ENCODE data around the gene MRLN.
"Not testable (repeated sequence)": the region's sequence is repeated elsewhere in the genome, so short reads cannot be mapped to it uniquely, and the experiment has no call there.

DNA sequence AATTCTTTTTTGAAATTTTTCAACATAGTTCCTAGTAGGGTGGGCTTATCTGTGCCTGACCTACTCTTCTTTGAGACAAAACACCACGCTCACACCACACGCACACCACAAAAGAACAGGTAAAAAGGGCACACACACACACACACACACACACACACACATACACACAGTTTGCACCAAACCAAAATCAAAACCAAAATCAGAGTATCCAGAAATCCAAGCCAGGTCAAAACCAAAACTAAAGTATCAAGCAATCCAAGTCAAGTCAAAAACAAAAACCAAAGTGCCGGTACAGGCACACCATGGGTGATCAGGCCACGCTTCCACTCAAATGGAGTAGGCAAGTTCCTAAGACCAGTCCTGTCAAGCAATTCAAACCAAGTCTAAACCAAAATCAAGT, 20.4 kb downstream of the MRLN start:
- not testable (repeated sequence) for TF ChIP-seq POLR2A (IDR thresholded peaks at IDR 0.05)
- TF ChIP-seq, protein P1, sequence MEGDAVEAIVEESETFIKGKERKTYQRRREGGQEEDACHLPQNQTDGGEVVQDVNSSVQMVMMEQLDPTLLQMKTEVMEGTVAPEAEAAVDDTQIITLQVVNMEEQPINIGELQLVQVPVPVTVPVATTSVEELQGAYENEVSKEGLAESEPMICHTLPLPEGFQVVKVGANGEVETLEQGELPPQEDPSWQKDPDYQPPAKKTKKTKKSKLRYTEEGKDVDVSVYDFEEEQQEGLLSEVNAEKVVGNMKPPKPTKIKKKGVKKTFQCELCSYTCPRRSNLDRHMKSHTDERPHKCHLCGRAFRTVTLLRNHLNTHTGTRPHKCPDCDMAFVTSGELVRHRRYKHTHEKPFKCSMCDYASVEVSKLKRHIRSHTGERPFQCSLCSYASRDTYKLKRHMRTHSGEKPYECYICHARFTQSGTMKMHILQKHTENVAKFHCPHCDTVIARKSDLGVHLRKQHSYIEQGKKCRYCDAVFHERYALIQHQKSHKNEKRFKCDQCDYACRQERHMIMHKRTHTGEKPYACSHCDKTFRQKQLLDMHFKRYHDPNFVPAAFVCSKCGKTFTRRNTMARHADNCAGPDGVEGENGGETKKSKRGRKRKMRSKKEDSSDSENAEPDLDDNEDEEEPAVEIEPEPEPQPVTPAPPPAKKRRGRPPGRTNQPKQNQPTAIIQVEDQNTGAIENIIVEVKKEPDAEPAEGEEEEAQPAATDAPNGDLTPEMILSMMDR (IDR thresholded peaks at IDR 0.05), result not testable (repeated sequence)

Measured in lower leg skin (tissue), 3 donors.